Fibroblast of lung (primary cell): ENCODE data around the gene ATP2A2. TPM values are rescaled to one million over a fixed set of nuclear protein-coding genes. Genes with fewer than 3 reads are reported as not detected.
A peak's percentile ranks its signal among the peaks of the same experiment; 100 is the strongest.

Experiments used
- DNase-seq, 2 donors: peaks; one replicate each; pipeline versions ENCODE4 v3.0.0 to v3.0.0-alpha.2; 2010; ENCODE audit warnings: low read depth in 2 of 2
- H2AFZ ChIP-seq: 2 replicates; pipeline ENCODE4 v1.5.1; 2012; ENCODE audit warnings: low read length, control low read depth, inconsistent platforms
- H3K27ac ChIP-seq: 2 replicates; pipeline ENCODE4 v1.5.1; 2011; ENCODE audit warnings: low read length, control low read depth; ENCODE audit not compliant: insufficient read depth
- H3K27me3 ChIP-seq: 2 replicates; pipeline ENCODE4 v1.5.1; 2011; ENCODE audit warnings: mild to moderate bottlenecking, low read length; ENCODE audit not compliant: control insufficient read depth, insufficient read depth
- H3K36me3 ChIP-seq: 2 replicates; pipeline ENCODE4 v1.5.1; 2011; ENCODE audit warnings: low read length; ENCODE audit not compliant: control insufficient read depth, insufficient read depth
- H3K4me1 ChIP-seq: 2 replicates; pipeline ENCODE4 v1.5.1; 2011; ENCODE audit warnings: low read length; ENCODE audit not compliant: control insufficient read depth, insufficient read depth; ENCODE audit errors: extremely low read depth
- H3K4me2 ChIP-seq: 2 replicates; pipeline ENCODE4 v1.5.1; 2011; ENCODE audit warnings: low read length, control low read depth; ENCODE audit not compliant: insufficient read depth; ENCODE audit errors: extremely low read depth
- H3K4me3 ChIP-seq, 4 experiments: fragments of 200-600 bp in 1 of 4; sonication (generic) in 1 of 4; replicated peaks in 1 of 4; 2 replicates each; pipeline ENCODE4 v1.5.1; 2011 to 2016; ENCODE audit warnings: low read length in 4 of 4, low read depth in 3 of 4, mild to moderate bottlenecking in 3 of 4, control low read depth in 2 of 4, inconsistent platforms in 1 of 4, mixed read lengths in 1 of 4; ENCODE audit not compliant: insufficient read depth in 1 of 4; ENCODE audit errors: control extremely low read depth in 1 of 4
- H3K79me2 ChIP-seq: 2 replicates; pipeline ENCODE4 v1.5.1; 2012; ENCODE audit warnings: mild to moderate bottlenecking, low read length, inconsistent platforms; ENCODE audit not compliant: control insufficient read depth, insufficient read depth
- H3K9ac ChIP-seq: 2 replicates; pipeline ENCODE4 v1.5.1; 2011; ENCODE audit warnings: mild to moderate bottlenecking, low read length, control low read depth; ENCODE audit not compliant: insufficient read depth
- H3K9me3 ChIP-seq: 2 replicates; pipeline ENCODE4 v1.5.1; 2012; ENCODE audit warnings: low read depth, low read length; ENCODE audit not compliant: control insufficient read depth, insufficient read depth
- H4K20me1 ChIP-seq: 2 replicates; pipeline ENCODE4 v1.5.1; 2011; ENCODE audit warnings: low read length; ENCODE audit not compliant: control insufficient read depth, insufficient read depth; ENCODE audit errors: extremely low read depth
- EZH2 ChIP-seq: IDR thresholded peaks from 2 replicates; pipeline ENCODE4 v1.5.1; 2012; ENCODE audit warnings: low read length, control low read depth, mild to moderate bottlenecking; ENCODE audit errors: missing control alignments
- polyA plus RNA-seq, 2 donors: library from polyadenylated mRNA; depleted of rRNA in 1 of 2; stranded (reverse) in 1 of 2; unstranded in 1 of 2; fragments of >200 nt; gene quantifications; 2 replicates each; pipeline ENCODE4 v1.2.1, GENCODE V29; 2011 to 2012; ENCODE audit warnings: missing spikeins in 1 of 2
- total RNA-seq: library from RNA; depleted of rRNA; stranded (reverse); fragments of >200 nt; gene quantifications from 2 replicates; pipeline ENCODE4 v1.2.1, GENCODE V29; 2014
- TF ChIP-seq, protein P1 (sequence below), 2 donors: IDR thresholded peaks in 1 of 2; conservative IDR thresholded peaks in 1 of 2; 1 replicate in 1 of 2; 2 replicates in 1 of 2; pipeline ENCODE4 v1.5.1; 2011 to 2012; ENCODE audit warnings: low read length in 2 of 2, control low read depth in 1 of 2, inconsistent platforms in 1 of 2, low read depth in 1 of 2, mild to moderate bottlenecking in 1 of 2

Gene ATP2A2
- total and polyA plus RNA-seq, 2 donors (not counting 1 experiment from before 2014, with no cell fraction given), result 151 to 216 TPM

DNA sequence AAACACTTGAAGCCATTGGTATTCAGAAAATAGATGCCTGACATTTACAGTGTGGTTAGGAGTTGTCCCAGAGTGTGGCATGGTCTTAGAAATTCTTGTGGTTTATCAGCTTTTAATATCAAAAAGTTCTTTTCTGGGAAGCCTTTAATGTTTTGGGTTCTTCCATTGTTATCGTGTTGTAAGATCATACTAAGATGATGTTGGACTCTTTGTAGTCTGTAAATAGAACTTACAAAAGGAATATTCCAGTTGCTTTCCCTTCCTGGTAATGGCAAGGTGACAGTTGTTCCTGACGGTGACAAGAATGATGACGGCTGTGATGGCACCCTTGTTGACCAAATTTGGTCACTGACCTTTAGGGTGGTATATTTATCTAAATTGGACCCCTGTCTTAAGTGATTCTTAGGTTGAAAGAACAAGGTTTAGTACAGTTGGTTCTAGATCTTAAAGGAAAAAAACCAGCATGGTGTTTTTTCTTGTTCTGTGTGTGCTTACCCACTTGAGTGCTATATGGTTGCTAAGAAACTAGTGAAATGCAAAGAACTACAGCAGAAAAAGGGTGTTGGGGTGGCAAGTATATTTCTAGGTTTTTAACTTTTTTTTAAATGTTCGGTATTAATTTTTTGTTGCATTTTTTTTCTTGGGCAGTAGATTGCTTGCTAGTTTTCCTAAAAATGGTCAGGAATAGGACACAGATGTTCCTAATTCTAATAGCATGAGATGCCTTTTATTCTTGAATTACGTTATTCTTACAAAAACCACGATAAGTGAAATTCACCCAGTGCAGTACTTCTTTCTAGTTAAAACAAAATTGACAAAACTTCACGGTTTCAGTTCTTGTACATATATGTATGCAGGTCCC lies 2.1 kb downstream of the ATP2A2 start:
- Histone ChIP-seq H3K79me2 (peaks cover 66% of the 10 kb centered on the region), H3K36me3 (peaks cover 4% of the 10 kb centered on the region), H3K4me2 (peak overlapping the region; percentile 96), H3K4me1 (peaks cover 4% of the 10 kb centered on the region), H3K9ac (peak overlapping the region; percentile 93), H2AFZ (no peak overlapping the region), H3K9me3 (no peaks in the 10 kb centered on the region), H3K4me3 (peak overlapping the region; percentile 74 to 92 (median 82)), H3K27ac (peak overlapping the region; percentile 91), H3K27me3 (no peaks in the 10 kb centered on the region), H4K20me1 (peaks cover 17% of the 10 kb centered on the region)
- DNase-seq, result no peak
- TF ChIP-seq EZH2, result no peak
- TF ChIP-seq, protein P1, sequence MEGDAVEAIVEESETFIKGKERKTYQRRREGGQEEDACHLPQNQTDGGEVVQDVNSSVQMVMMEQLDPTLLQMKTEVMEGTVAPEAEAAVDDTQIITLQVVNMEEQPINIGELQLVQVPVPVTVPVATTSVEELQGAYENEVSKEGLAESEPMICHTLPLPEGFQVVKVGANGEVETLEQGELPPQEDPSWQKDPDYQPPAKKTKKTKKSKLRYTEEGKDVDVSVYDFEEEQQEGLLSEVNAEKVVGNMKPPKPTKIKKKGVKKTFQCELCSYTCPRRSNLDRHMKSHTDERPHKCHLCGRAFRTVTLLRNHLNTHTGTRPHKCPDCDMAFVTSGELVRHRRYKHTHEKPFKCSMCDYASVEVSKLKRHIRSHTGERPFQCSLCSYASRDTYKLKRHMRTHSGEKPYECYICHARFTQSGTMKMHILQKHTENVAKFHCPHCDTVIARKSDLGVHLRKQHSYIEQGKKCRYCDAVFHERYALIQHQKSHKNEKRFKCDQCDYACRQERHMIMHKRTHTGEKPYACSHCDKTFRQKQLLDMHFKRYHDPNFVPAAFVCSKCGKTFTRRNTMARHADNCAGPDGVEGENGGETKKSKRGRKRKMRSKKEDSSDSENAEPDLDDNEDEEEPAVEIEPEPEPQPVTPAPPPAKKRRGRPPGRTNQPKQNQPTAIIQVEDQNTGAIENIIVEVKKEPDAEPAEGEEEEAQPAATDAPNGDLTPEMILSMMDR (conservative IDR thresholded peaks at IDR 0.05 in 1 of 2, IDR thresholded peaks at IDR 0.05 in 1 of 2; ENCODE audit: low read depth in 1 of 2, low read length in 2 of 2), result no peak

GRCh38 chr12:110284597-110284996 lies 3.5 kb downstream of the ATP2A2 start:
- no peak overlapping the region for H2AFZ ChIP-seq
- TF ChIP-seq EZH2, result no peak
- TF ChIP-seq, protein P1 (conservative IDR thresholded peaks at IDR 0.05 in 1 of 2, IDR thresholded peaks at IDR 0.05 in 1 of 2; ENCODE audit: low read depth in 1 of 2, low read length in 2 of 2), result no peak
- DNase-seq, result no peak
- peaks cover 7% of the 10 kb centered on the region for H3K4me1 ChIP-seq
- H3K4me2 ChIP-seq, result peak overlapping the region; percentile 96
- H4K20me1 ChIP-seq, result peaks cover 22% of the 10 kb centered on the region
- no peak overlapping the region for H3K27ac ChIP-seq
- no peaks in the 10 kb centered on the region for H3K27me3 ChIP-seq
- H3K4me3 ChIP-seq, result peak overlapping the region; percentile 74 to 92 (median 82)
- H3K9ac ChIP-seq, result no peak overlapping the region
- no peaks in the 10 kb centered on the region for H3K9me3 ChIP-seq
- peaks cover 7% of the 10 kb centered on the region for H3K36me3 ChIP-seq
- H3K79me2 ChIP-seq, result peaks cover 79% of the 10 kb centered on the region

DNA sequence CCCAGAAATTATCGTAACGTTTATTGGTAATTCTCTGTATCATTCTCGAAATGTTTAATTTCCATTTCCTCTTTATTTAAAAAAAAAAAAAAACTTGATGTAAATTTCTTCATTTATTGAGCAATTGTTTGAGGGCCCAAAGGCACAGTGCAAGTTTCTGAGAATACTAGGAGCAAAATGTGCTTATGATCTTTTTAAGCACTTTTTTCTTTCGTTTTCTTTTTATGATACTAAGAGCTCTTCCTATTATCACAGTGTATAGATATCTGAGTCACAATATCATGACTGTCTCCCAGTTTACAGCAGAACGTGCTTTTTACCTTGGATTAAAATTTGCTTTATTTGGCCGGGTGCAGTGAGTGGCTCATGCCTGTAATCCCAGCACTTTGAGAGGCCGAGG lies 5.6 kb downstream of the ATP2A2 start:
- no peak for TF ChIP-seq EZH2
- TF ChIP-seq, protein P1 (conservative IDR thresholded peaks at IDR 0.05 in 1 of 2, IDR thresholded peaks at IDR 0.05 in 1 of 2; ENCODE audit: low read depth in 1 of 2, low read length in 2 of 2), result no peak

More for the DNA sequence above, 5.6 kb downstream of the ATP2A2 start:
- Histone ChIP-seq H3K27me3 (no peaks in the 10 kb centered on the region), H3K27ac (no peak overlapping the region), H3K36me3 (peaks cover 9% of the 10 kb centered on the region), H4K20me1 (peaks cover 25% of the 10 kb centered on the region), H3K9me3 (no peaks in the 10 kb centered on the region), H2AFZ (no peak overlapping the region), H3K9ac (no peak overlapping the region), H3K4me2 (peak overlapping the region; percentile 33), H3K79me2 (peaks cover 98% of the 10 kb centered on the region), H3K4me3 (no peak overlapping the region), H3K4me1 (peaks cover 3% of the 10 kb centered on the region)
- no peak for DNase-seq
